Right lobe of liver (tissue), 4 donors: ENCODE data around the gene STK17B.

Source experiments
- CTCF ChIP-seq, 4 donors: fragments of 200-600 bp in 3 of 4; fragments of 450-650 bp in 1 of 4; IDR thresholded peaks; one replicate each; pipeline versions ENCODE4 v1.5.1 to v1.8.0; 2016 to 2022; ENCODE audit warnings: antibody characterized with exemption in 4 of 4, mild to moderate bottlenecking in 2 of 4
- POLR2A ChIP-seq: fragments of 450-650 bp; IDR thresholded peaks from one replicate; pipeline ENCODE4 v1.6.1; 2017; ENCODE audit warnings: antibody characterized with exemption, mild to moderate bottlenecking
- donor health status: DM: no; HTN: no; CAD: no.
- donor health status: DM: no; HTN: no; CAD: no.
- donor health status: DM: no; HTN: yes; CAD: no.

GRCh38 chr2:196108604-196109003, 62.8 kb downstream of the STK17B start:
- TF ChIP-seq CTCF (IDR thresholded peaks at IDR 0.05), result no peak
- TF ChIP-seq POLR2A, result no peak
